Naive thymus-derived CD4-positive, alpha-beta T cell (primary cell): ENCODE data around the gene CDC42BPG. TPM values are rescaled to one million over a fixed set of nuclear protein-coding genes. Genes with fewer than 3 reads are reported as not detected.

Source experiments
- ATAC-seq: fragments of 150-1000 bp; cut with Tn5 transposase; 2 replicates; pipeline ENCODE4 v1.10.0; 2021; ENCODE audit warnings: mild to moderate bottlenecking, moderate library complexity
- CTCF ChIA-PET: fragments of 350-600 bp; sonication (Branson Sonifier 250); formaldehyde crosslinking; loops from one replicate; lab custom pipeline; 2021; ENCODE audit warnings: antibody characterized with exemption; lab: Charles Lee
- POLR2A ChIA-PET: fragments of 350-600 bp; sonication (Branson Sonifier 250); formaldehyde crosslinking; loops from one replicate; lab custom pipeline; 2021; ENCODE audit warnings: antibody characterized with exemption, inconsistent platforms; lab: Charles Lee
- DNase-seq, 9 donors: peaks; one replicate each; pipeline versions ENCODE4 v3.0.0 to v3.0.0-alpha.2; 2020 to 2022; ENCODE audit warnings: mixed read lengths in 1 of 9
- H3K27ac ChIP-seq: one replicate; pipeline ENCODE4 v1.7.0; 2013; ENCODE audit warnings: mild to moderate bottlenecking, low read depth, low read length, moderate library complexity
- H3K27me3 ChIP-seq, 2 donors: one replicate each; pipeline ENCODE4 v1.7.0; 2013; ENCODE audit warnings: low read length in 2 of 2, mild to moderate bottlenecking in 2 of 2, moderate library complexity in 2 of 2; ENCODE audit not compliant: control insufficient read depth in 2 of 2, insufficient read depth in 2 of 2
- H3K36me3 ChIP-seq, 3 experiments: 1 replicate in 2 of 3; 2 replicates in 1 of 3; pipeline ENCODE4 v1.7.0; 2013; ENCODE audit warnings: low read length in 3 of 3, mild to moderate bottlenecking in 3 of 3, moderate library complexity in 1 of 3; ENCODE audit not compliant: insufficient read depth in 3 of 3, control insufficient read depth in 2 of 3
- H3K4me1 ChIP-seq, 2 donors: one replicate each; pipeline ENCODE4 v1.7.0; 2013; ENCODE audit warnings: low read length in 2 of 2, mild to moderate bottlenecking in 2 of 2, moderate library complexity in 1 of 2; ENCODE audit not compliant: control insufficient read depth in 2 of 2, insufficient read depth in 2 of 2
- H3K4me3 ChIP-seq: 2 replicates; pipeline ENCODE4 v1.7.0; 2013; ENCODE audit warnings: mild to moderate bottlenecking, low read length
- H3K9me3 ChIP-seq, 3 experiments: 1 replicate in 2 of 3; 2 replicates in 1 of 3; pipeline ENCODE4 v1.7.0; 2013; ENCODE audit warnings: low read length in 3 of 3; ENCODE audit not compliant: control insufficient read depth in 2 of 3
- H3K27ac Mint-ChIP-seq, 9 donors: one replicate each; pipeline ENCODE4 v1.8.0; 2020 to 2022; ENCODE audit warnings: mixed read lengths in 9 of 9, mild to moderate bottlenecking in 8 of 9, moderate library complexity in 5 of 9, inconsistent platforms in 2 of 9
- H3K27me3 Mint-ChIP-seq, 5 donors: one replicate each; pipeline ENCODE4 v1.8.0; 2021 to 2022; ENCODE audit warnings: mixed read lengths in 5 of 5, mild to moderate bottlenecking in 1 of 5
- H3K36me3 Mint-ChIP-seq, 5 donors: one replicate each; pipeline ENCODE4 v1.8.0; 2020 to 2022; ENCODE audit warnings: mixed read lengths in 5 of 5, mild to moderate bottlenecking in 3 of 5, inconsistent platforms in 1 of 5
- H3K4me1 Mint-ChIP-seq, 7 donors: one replicate each; pipeline ENCODE4 v1.8.0; 2020 to 2022; ENCODE audit warnings: mixed read lengths in 7 of 7, mild to moderate bottlenecking in 3 of 7, inconsistent platforms in 1 of 7
- H3K4me3 Mint-ChIP-seq, 10 donors: one replicate each; pipeline ENCODE4 v1.8.0; 2020 to 2022; ENCODE audit warnings: mild to moderate bottlenecking in 10 of 10, mixed read lengths in 10 of 10, moderate library complexity in 6 of 10, inconsistent platforms in 2 of 10
- H3K9me3 Mint-ChIP-seq, 11 donors: one replicate each; pipeline ENCODE4 v1.8.0; 2020 to 2022; ENCODE audit warnings: mixed read lengths in 11 of 11, mild to moderate bottlenecking in 4 of 11, inconsistent platforms in 1 of 11, moderate library complexity in 1 of 11
- intact Hi-C, 2 donors: fragments of 100-400 bp; cut with micrococcal nuclease; formaldehyde crosslinking; loops; one replicate each; pipeline ENCODE4 v1.15.1; 2023
- polyA plus RNA-seq, 2 donors: library from polyadenylated mRNA; unstranded; fragments of 300-500 nt; fragmentation: Illumina TruSeq; gene quantifications; one replicate each; pipeline ENCODE4 v1.2.3, GENCODE V29; 2021
- total RNA-seq, 6 experiments: library from RNA in 5 of 6; stranded (reverse) in 5 of 6; gene quantifications; 1 replicate in 5 of 6; 2 replicates in 1 of 6; pipeline ENCODE4 v1.2.3 and lab custom pipeline; 2021 to 2026

Gene CDC42BPG
- total and polyA plus RNA-seq, 7 experiments from 2014 or later, result 0.22 to 9.2 (median 6.9) TPM

GRCh38 chr11:64864473-64865285, 20.2 kb upstream of the CDC42BPG start:
- intact Hi-C loops, result no loop called here

GRCh38 chr11:64864135-64864472, 19.7 kb upstream of the CDC42BPG start:
- Mint-ChIP-seq H3K36me3 (peaks cover 5 to 37% (median 24%) of the 10 kb centered on the region in 5 donors), H3K4me1 (peaks cover 71 to 94% (median 83%) of the 10 kb centered on the region in 7 donors), H3K27me3 (no peaks in the 10 kb centered on the region), H3K27ac (peak overlapping the region; percentile 89 to 98 (median 96)), H3K4me3 (peak overlapping the region; percentile 45 to 91 (median 78)), H3K9me3 (peaks cover 0 to 5% (median 0%) of the 10 kb centered on the region in 11 donors)
- Histone ChIP-seq H3K4me1 (peaks cover 86 to 98% of the 10 kb centered on the region in 2 donors), H3K27ac (peak overlapping the region; percentile 76), H3K27me3 (no peaks in the 10 kb centered on the region), H3K36me3 (peaks cover 0 to 10% (median 3%) of the 10 kb centered on the region in 3 experiments), H3K4me3 (peak overlapping the region; percentile 45), H3K9me3 (no peaks in the 10 kb centered on the region)
- DNase-seq, result no peak
- POLR2A ChIA-PET, result interaction anchor here (0.6 to 29.3 kb wide), 7 partner anchors 12 to 251 kb away, joined by 3 to 1324 read pairs (median 12); partner anchors contain the start of genes CDC42BPG, EHD1, PPP2R5B and RASGRP2
- CTCF ChIA-PET, result interaction anchor here (14.9 to 29.8 kb wide), 2 partner anchors 13 to 22 kb away, joined by 280 to 945 read pairs; partner anchors contain the start of gene EHD1
- intact Hi-C loops, result no loop called here
- no peak for ATAC-seq

More at GRCh38 chr11:64864473-64865285, 20.2 kb upstream of the CDC42BPG start:
- Histone ChIP-seq H3K4me3 (peak overlapping the region; percentile 45), H3K27me3 (no peaks in the 10 kb centered on the region), H3K9me3 (no peaks in the 10 kb centered on the region), H3K36me3 (peaks cover 0 to 10% (median 3%) of the 10 kb centered on the region in 3 experiments), H3K4me1 (peaks cover 86 to 98% of the 10 kb centered on the region in 2 donors), H3K27ac (peak overlapping the region; percentile 76)
- peak overlapping the region; percentile 89 to 98 (median 96) for H3K27ac Mint-ChIP-seq
- H3K9me3 Mint-ChIP-seq, result peaks cover 0 to 5% (median 0%) of the 10 kb centered on the region in 11 donors
- CTCF ChIA-PET, result interaction anchor here (14.9 to 29.8 kb wide), 2 partner anchors 14 to 22 kb away, joined by 280 to 945 read pairs; partner anchors contain the start of gene EHD1
- peaks cover 68 to 94% (median 82%) of the 10 kb centered on the region in 7 donors for H3K4me1 Mint-ChIP-seq
- no peaks in the 10 kb centered on the region for H3K27me3 Mint-ChIP-seq
- DNase-seq (peak in 1 of 9 donors; percentile 63), ATAC-seq (no peak)
- peak overlapping the region; percentile 45 to 91 (median 78) for H3K4me3 Mint-ChIP-seq
- POLR2A ChIA-PET, result interaction anchor here (0.6 to 29.3 kb wide), 7 partner anchors 13 to 624 kb away, joined by 3 to 1324 read pairs (median 12); partner anchors contain the start of genes CDC42BPG, EHD1, FKBP2 and PPP2R5B
- H3K36me3 Mint-ChIP-seq, result peaks cover 5 to 33% (median 20%) of the 10 kb centered on the region in 5 donors

GRCh38 chr11:64863391-64864060, 19.1 kb upstream of the CDC42BPG start:
- peaks cover 86 to 98% of the 10 kb centered on the region in 2 donors for H3K4me1 ChIP-seq
- DNase-seq (no peak), ATAC-seq (no peak)
- no peaks in the 10 kb centered on the region for H3K9me3 ChIP-seq
- peaks cover 4 to 40% (median 24%) of the 10 kb centered on the region in 5 donors for H3K36me3 Mint-ChIP-seq
- peaks cover 72 to 94% (median 82%) of the 10 kb centered on the region in 7 donors for H3K4me1 Mint-ChIP-seq
- H3K4me3 Mint-ChIP-seq, result peak overlapping the region; percentile 66 to 91 (median 81)
- intact Hi-C loops, result no loop called here
- peak overlapping the region; percentile 76 for H3K27ac ChIP-seq
- ChIA-PET POLR2A (interaction anchor here (0.5 to 29.3 kb wide), 9 partner anchors 12 to 254 kb away, joined by 3 to 1324 read pairs (median 12); partner anchors contain the start of genes CDC42BPG, EHD1, RASGRP2 and SF1), CTCF (interaction anchor here (14.9 to 29.8 kb wide), 2 partner anchors 13 to 23 kb away, joined by 280 to 945 read pairs; partner anchors contain the start of gene EHD1)
- peak overlapping the region; percentile 91 to 98 (median 96) for H3K27ac Mint-ChIP-seq
- H3K36me3 ChIP-seq, result peaks cover 0 to 9% (median 3%) of the 10 kb centered on the region in 3 experiments
- peak overlapping the region; percentile 45 for H3K4me3 ChIP-seq
- no peaks in the 10 kb centered on the region for H3K27me3 ChIP-seq
- H3K27me3 Mint-ChIP-seq, result no peaks in the 10 kb centered on the region
- peaks cover 0 to 5% (median 0%) of the 10 kb centered on the region in 11 donors for H3K9me3 Mint-ChIP-seq

- H3K36me3 ChIP-seq, result peaks cover 0 to 3% (median 3%) of the 10 kb centered on the region in 3 experiments
- DNase-seq (no peak), ATAC-seq (no peak)
- no peaks in the 10 kb centered on the region for H3K9me3 ChIP-seq
- Mint-ChIP-seq H3K9me3 (peaks cover 0 to 5% (median 0%) of the 10 kb centered on the region in 11 donors), H3K4me3 (peak overlapping the region; percentile 70 to 91 (median 81)), H3K36me3 (peaks cover 0 to 37% (median 18%) of the 10 kb centered on the region in 5 donors), H3K4me1 (peaks cover 67 to 92% (median 80%) of the 10 kb centered on the region in 7 donors), H3K27ac (peak overlapping the region; percentile 91 to 98 (median 96)), H3K27me3 (no peaks in the 10 kb centered on the region)
- peak overlapping the region; percentile 76 for H3K27ac ChIP-seq
- H3K4me1 ChIP-seq, result peaks cover 86 to 98% of the 10 kb centered on the region in 2 donors
- no peaks in the 10 kb centered on the region for H3K27me3 ChIP-seq
- intact Hi-C loops, result no loop called here
- ChIA-PET POLR2A (interaction anchor here (0.5 to 29.3 kb wide), 9 partner anchors 11 to 259 kb away, joined by 3 to 1324 read pairs (median 4); partner anchors contain the start of genes CDC42BPG, EHD1, FAU and MRPL49), CTCF (interaction anchor here (14.9 to 29.8 kb wide), 2 partner anchors 12 to 23 kb away, joined by 280 to 945 read pairs; partner anchors contain the start of gene EHD1)
- H3K4me3 ChIP-seq, result peak overlapping the region; percentile 45
These were observed 18.5 kb upstream of the CDC42BPG start for GRCh38 chr11:64862987-64863390.

GRCh38 chr11:64861227-64861975, 16.9 kb upstream of the CDC42BPG start:
- no peaks in the 10 kb centered on the region for H3K27me3 ChIP-seq
- peaks cover 0 to 40% (median 13%) of the 10 kb centered on the region in 5 donors for H3K36me3 Mint-ChIP-seq
- peaks cover 59 to 92% (median 80%) of the 10 kb centered on the region in 7 donors for H3K4me1 Mint-ChIP-seq
- CTCF ChIA-PET, result interaction anchor here (0.6 to 29.8 kb wide), 4 partner anchors 9 to 88 kb away, joined by 4 to 945 read pairs (median 142); partner anchors contain the start of gene EHD1
- H3K27me3 Mint-ChIP-seq, result no peaks in the 10 kb centered on the region
- H3K27ac ChIP-seq, result peak overlapping the region; percentile 76
- H3K36me3 ChIP-seq, result peaks cover 0 to 5% (median 3%) of the 10 kb centered on the region in 3 experiments
- no peaks in the 10 kb centered on the region for H3K9me3 ChIP-seq
- H3K9me3 Mint-ChIP-seq, result peaks cover 0 to 5% (median 0%) of the 10 kb centered on the region in 11 donors
- POLR2A ChIA-PET, result interaction anchor here (1.2 to 29.3 kb wide), 8 partner anchors 2 to 639 kb away, joined by 3 to 1324 read pairs (median 17); partner anchors contain the start of genes CDC42BPG, EHD1, FAU and MRPL49
- peak overlapping the region; percentile 45 for H3K4me3 ChIP-seq
- intact Hi-C loops, result no loop called here
- ATAC-seq (no peak), DNase-seq (peak in 1 of 9 donors; percentile 36)
- H3K4me1 ChIP-seq, result peaks cover 95% of the 10 kb centered on the region in 2 donors
- peak overlapping the region; percentile 87 to 98 (median 96) for H3K27ac Mint-ChIP-seq
- H3K4me3 Mint-ChIP-seq, result peak overlapping the region; percentile 74 to 91 (median 82)
